ENCODE measurements around the gene FLT1.

Gene FLT1

DNA sequence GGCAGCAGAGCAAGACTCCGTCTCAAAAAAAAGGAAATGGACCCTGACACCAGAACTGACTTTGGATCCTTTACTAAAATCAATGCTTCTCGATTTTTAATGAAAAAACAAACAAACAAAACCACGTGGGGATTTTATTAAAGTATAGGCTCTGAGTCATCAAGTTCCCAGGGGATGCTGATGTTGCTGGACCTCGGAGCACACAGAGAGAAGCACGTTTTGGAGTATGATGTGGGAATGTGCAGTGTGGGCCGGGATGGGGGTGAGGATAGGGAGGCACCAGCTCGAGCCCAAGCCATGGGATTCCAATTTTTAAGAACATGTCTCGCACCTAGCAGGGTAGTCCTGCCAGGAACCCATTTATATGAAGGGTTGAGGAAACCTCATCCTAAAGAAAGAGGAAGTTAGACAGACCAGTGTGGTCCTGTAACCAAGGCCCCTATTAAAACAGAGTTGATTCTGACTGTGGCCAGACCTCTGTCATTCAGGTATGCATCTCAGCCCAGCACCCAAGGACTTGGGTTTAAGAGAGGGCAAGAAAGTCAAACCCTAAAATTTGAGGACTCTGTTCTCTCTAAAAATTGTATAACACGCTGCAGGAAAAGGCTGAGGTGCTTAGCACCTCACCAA, 6.4 kb downstream of the FLT1 start:
- no peak for DNase-seq (ENCODE audit: low spot score)

DNA sequence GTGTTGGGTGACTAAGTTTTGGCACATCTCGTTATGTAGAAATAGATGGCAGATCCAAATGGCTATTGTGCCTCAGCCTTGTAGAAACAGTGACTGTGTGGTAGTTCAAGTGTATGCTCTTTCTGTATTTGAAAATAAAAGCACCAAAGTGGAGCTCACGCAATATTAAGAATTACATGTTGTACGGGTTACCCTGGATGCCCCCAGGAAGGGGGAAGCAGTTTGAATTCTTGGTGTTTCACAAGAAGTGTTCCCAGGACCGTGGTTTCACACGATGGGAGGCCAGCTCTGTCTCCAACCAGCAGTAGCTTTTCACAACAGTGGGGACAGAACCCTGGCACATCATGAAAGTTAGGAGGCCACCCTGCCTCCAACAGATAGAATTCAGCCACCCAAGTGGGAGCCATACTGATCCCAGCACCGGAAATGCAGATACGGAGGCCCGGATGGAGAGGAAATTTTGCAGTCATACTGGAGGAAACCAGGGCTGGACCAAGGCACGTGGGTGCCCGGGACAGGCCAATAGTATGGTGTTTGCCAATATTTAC, 8.9 kb downstream of the FLT1 start:
- no peak for DNase-seq (ENCODE audit: low spot score)

DNA sequence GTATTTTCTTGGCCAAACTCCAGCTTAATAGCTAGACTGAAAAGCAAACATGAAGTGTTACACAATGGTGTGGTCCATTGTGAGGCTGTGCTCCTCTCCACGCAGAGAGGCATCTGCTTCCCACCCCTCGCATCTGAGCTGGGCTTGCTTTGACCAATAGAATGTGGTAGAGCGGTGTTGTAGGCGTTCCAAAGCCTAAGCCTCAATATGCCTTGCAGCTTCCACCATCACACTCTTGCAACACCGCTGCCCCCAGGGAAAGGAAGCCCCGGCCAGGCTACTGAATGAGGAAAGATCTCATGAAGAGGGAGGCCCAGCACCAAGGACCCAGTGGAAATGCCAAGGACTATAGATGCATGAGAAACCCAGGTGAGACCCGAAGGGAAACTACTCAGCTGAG, 9.4 kb downstream of the FLT1 start:
- DNase-seq (ENCODE audit: low spot score) = no peak

DNA sequence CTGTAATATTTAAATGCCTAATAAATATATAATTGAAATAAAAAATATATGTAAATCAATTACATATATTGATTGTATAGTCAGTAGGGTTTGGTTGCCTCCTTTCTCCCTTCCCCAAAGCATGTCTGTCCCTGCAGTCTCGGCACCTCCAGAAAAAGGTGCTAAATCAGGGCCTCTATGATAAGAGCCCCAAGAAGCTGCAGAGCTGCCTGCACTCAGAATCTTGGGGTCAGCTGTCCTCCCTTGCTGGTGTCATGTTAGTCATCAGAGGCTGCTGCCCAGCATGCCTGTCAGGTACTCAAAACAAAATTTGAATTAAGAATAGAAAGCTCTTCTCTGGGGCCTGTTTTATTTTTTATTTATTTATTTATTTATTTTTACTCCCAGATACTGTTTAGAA, 9.8 kb downstream of the FLT1 start:
- no peak for DNase-seq (ENCODE audit: low spot score)

DNA sequence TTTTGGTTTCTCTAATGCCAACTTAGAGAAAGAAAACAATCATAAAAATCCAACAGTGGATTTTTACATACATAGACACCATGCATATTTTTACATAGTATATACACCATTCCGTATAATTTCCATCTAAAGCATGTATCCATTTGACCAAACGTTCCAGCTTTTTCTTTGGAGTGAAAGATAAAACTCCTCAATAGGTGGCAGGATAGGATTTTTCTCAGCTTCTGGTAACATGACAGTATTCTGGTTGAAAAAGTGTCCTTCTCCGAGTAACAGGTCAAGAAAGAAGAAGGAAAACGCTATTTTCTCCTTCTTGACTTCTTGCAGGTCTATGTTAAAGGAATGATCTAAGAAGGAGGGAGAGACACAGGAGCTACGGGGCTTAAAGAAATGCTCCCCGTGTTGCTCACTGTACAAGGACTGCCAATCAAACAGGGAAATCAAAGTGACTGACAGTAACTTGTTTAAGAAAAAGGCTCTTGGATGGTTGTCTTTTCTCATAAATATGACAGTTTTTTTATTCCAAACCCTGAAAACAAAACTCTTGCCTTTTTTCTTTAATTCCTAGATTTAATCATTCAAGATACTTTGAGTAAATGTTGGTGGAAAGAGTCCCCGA, 11.5 kb downstream of the FLT1 start:
- DNase-seq (ENCODE audit: low spot score) = no peak

DNA sequence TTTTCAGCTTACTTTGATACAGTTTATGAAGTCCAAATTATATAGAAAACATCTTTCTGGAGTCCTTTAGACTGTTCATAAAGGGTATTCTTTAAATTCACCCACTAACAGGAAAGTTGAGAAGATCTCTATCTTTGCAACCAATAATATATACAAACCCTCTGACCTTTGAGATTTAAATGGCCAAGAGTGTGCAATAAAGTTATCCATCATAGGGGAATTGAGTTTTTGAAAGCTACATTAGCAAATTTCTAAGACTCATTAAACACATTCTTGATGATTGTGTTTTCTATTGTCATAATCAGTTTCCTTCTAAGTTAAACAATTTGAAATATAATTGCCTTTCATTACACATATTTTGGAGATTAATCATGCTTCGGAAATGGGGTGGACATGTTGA, 15.9 kb downstream of the FLT1 start:
- DNase-seq (ENCODE audit: low spot score) = no peak

DNA sequence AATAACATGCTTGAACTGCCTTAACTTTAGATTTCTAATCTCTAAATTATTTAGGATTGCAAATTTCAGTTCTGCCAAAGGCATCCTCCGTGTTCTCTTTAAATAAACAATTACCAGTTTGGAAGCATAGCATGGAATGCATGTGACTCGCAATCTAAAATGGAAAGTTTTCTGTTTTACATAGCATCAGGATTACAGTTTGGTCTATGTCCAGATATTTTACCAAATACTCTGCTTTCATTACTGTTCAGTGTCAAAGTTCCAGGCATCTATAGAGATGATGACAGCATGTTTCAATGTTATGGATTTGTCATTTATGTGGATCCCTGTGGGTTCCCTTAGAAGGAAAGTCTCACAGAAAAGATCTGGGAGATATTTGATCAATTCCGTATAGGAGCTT, 16.8 kb downstream of the FLT1 start:
- no peak for DNase-seq (ENCODE audit: low spot score)

DNA sequence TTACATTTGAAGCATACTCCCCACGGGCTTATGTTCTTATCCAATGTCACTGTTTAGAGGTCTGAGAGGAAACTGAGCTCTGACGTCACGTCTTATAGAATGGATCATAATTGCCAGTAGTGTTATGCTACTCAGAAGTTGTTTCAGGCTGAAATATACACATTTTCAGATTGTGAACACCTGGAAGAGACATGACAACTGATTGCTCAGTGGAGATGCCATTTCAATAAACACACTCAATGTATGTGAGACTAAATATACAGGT, 17.3 kb downstream of the FLT1 start:
- DNase-seq (ENCODE audit: low spot score) = no peak

DNA sequence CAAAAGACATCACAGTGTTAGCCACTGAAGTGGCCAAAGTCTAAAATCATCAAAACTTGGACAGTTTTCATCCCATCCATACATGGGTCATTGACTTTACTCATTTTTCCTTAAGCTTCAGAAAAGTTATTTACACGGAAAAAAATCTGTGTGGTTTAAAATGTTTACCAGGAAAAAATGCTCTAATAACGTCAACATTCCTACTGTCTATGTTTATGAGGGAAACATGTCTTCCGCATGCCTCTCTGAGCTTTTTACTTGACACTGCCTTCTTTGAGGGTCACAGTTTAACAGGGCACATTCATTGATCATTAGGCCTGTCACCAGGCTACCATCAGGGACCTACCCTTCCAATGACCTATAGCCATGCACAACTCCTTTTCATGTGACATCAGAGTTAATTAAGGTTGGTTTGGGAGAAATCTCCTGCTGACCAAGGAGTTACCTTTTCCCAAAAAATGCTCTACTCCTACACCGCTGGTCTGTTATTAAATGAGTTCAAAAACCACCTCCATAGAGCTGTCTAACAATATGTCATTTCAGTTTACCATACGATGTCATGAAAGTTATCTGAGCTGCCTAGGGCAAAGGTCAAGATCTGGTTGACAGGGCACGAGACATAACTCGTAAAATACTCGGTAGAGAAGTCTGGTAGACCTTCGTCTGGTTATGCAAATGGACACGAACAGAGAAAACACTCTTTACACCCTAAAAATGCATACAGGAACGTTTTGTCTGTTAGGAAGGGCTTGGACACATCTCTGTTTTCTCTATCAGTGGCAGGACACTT, 17.8 kb downstream of the FLT1 start:
- no peak for DNase-seq (ENCODE audit: low spot score)

DNA sequence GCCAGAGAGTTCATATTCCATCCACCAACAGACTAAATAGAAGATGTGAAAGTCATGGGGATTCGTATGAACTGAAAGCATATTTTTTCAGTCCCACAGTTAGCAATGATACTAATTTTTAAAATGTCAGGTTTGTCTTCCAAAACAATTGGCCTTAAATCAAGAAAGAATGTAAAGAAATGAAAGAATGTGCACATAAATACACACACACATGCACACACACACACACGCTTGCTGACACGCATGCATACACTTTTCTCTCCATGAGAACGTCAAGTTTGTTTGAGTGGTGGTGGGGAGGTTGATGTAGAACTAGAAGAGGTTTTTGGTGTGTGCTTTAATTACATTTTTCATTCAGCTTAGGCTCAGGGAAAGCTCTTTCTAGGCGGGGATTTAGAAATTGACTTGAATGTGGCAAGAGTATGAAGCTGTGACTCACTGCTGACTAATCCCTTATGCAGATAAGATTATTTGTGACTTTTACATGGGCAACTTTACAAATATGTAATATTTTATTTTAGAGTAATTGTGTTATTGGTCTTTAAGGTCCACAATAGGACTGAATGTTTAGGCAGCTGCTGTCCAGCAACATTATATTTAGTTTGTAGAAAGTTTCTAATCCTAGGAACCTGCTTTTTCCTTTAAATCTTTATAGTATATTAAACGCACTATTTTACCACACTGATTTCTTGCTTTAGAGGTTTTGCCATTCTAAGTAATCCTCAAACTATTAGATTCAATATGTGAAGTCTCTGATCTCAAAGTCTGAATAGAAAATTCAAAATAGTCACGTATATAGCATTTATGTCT, 18.8 kb downstream of the FLT1 start:
- no peak for DNase-seq (ENCODE audit: low spot score)

DNA sequence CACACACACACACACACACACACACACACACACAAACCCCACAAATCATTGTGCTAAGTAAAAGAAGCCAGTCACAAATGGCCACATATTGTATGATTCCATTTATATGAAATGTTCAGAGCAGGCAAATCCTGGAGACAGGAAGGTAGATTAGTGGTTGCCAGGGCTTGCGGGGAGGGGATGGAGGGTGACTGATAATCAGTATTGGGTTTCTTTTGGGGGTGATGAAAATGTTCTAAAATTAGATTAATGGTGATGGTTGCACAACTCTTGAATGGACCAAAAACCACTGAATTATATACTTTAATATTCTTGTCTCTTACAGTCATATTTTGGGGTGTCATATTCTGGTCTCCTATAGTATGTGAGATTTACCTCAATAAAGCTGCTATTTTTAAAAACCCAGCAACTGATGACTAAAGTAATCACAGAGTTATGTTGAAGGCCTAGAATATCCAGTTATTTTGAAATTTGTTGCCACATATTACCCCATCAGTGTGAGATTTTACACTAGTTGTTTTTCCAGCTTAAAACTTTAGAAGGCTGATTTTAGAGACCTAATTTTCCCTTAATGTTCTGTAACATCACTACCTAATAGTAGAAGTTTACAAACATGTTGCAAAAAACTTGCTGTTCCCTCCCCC, 20.3 kb downstream of the FLT1 start:
- DNase-seq (ENCODE audit: low spot score) = no peak

DNA sequence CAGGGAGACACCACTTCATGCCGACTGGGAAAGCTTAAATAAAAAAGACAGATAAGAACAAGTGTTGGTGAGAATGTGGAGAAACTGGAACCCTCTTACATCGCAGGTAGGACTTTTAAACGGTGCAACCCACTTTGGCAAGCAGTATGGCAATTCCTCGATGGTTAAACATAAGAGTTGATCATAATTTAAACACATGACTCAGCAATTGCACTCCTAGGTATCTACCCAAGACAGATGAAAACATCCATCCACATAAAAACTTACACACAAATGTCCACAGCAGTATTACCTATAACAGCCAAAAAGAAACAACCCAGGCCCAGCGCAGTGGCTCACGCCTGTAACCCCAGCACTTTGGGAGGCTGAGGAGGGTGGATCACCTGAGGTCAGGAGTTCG, 21.9 kb downstream of the FLT1 start:
- DNase-seq (ENCODE audit: low spot score) = no peak

DNA sequence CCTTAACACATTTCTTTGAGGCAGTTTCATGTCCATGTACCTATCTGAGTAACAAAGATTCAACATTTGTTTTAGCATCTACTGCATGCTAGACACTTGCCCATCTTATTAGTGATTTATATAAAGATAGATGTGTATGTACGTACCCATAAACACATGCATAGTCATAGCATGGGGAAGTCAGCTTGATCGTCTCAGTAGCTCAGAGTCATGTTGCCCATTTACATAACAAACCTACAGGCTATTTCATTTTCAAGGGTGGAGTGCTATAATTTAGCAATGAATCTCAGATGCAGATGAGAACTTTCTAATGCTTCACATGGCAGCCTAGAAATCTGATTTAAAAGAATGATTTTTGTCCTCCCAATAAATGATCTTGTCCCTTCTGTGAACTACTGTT, 23.5 kb downstream of the FLT1 start:
- DNase-seq (ENCODE audit: low spot score) = no peak

DNA sequence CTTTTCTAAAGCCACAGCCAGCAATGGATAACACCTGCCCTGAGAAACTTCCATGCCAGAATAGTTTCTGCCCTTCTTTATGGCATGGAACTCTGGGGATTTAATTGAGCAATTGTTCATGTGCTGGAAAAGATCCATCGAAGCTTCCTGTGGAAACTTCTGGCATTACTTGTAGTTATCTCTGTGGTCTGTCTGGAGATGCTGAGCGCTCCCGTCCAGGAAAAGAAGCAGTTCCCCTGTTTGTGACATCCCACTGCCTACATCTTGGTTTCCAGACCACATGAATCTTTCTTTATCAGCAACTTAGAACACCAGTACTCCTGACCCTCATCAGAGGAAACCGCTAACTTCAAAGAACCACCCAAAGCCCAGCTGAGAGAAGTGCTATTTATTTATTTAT, 24.6 kb downstream of the FLT1 start:
- no peak for DNase-seq (ENCODE audit: low spot score)

DNA sequence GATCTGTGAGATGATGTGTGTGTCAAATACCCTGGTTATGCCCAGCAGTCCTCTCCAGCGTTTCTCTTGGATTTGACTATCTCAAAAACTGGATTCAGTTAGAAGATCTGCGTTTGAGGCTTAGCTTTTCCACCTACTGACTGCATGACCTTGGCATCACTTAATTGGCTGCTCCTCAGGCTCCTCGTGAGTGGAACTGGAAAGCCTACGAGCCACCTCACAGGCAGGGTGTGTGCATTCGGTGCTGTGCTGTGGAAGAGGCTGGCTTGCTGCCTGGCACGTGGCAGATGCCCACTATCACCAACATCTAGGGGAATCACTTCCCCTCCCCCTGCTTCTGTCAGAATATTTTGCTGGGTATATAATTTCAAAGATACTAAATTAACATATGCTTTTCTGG, 25.6 kb downstream of the FLT1 start:
- DNase-seq (ENCODE audit: low spot score) = no peak

DNA sequence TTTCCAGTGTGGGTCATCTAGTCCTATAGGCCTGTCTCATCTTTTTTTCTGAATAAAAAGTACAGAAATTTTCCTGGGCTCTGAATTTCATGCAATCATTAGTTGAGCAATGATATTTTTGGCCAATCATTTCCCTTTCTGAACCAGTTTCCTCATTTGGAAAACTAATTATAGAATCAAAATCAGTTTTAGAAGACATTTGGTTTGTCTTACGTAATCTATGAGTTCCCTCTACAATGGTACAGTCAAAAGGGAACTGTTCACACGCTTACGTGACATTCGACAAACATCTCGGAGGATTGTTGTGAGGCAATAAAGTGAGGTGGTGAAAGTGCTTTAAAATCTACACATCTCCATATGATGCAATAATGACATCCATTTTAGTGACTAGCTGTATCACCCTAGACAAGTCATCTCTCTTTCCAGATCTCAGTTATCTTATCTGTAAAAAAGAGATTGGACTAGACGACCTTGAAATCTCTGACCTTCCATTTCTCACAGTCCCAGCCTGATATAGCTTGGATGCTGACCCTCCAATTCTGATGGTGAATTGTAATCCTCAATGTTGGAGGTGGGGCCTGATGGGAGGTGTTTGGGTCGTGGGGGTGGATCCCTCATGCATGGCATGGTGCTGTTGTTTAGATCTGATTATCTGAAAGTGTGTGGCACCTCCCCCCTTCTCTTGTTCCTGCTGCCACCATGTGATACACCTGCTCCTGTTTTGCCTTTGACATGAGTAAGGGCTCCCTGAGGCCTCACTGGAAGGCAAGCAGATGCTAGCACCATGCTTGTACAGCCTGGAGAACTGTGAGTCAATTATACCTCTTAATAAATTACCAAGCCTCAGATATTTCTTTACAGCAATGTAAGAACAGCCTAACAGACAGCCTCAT, 26.7 kb downstream of the FLT1 start:
- no peak for DNase-seq (ENCODE audit: low spot score)

DNA sequence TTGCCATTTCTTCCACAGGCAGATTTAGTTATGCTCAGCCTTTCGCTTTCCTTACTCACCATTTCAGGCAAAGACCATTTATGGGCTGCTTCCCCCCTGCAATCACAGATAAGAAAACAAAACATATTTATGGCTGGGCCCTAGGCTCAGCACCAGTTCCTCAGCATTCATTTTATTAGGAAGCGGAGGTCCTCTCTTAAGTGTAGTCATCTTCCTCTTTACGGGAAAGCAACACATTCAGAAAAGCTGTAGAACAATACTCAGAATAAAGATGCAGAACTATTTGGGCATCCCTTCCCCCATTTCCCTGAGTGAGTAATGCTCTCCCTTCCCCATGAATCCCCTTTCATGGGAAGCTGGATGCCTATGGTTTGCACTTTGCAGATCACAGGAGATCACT, 27.9 kb downstream of the FLT1 start:
- DNase-seq (ENCODE audit: low spot score) = no peak

DNA sequence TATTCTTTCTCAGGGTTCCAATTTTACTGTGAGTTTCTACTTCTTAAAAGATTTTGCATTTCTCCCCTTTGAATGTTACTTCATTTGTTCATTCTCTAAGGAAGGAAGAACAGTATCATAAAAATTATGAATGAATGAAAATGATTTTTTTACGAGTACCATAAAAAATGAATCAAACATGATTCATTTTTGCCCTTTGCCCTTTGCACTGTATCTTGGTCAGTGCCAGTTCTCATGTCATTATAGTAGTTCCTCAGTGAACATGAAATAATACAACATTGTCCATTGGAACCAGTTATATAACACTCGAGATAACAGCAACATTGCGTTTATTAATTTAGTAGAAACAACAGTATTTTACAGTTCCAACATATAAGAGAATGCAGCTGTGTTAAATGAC, 28.8 kb downstream of the FLT1 start:
- DNase-seq (ENCODE audit: low spot score) = no peak

DNA sequence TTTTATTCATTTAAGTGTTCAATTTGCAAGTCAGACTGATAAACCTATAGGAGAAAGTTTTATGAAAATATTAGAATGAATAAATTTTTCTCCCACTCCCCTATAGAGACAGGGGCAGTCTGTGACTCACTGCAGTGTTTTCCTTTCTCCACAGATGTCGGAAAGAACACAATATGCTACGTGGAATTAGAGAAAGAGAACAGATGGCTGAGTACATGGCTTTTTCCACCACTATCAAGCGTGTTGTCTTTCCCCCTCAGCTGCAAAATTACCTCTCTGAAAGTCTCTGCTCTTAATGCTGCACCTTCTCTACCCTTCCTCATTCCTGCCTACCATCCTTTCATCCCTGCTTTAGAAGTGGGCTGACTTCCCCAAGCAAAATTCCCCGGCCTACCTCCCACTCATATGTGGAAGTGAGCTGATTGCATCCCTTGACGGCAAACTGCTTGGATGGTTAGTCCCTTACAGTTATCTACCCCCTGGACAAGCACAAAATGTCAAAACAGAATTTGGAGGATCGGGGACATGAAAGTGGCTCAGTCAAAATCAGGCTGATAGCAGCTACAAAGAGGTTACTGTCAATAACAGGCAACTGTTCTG, 30.0 kb downstream of the FLT1 start:
- DNase-seq (ENCODE audit: low spot score) = no peak

DNA sequence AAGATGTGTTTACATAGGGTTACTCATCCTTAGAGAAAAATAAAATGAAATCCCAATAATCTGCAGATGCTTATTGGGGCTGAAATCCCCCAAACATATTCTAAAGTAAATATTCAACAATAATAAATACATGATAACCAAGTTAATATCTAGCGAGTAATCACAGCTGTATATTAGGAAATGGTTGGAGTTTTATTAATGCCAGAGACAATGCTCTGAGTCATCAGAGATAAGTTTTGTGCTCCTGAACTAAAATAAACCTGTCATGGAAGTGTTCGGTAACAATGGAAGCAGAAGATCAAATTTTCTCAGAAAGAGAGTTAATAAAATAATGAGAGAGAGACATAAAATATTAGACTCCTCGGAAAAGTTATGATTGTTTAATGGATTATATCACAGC, 31.4 kb downstream of the FLT1 start:
- DNase-seq (ENCODE audit: low spot score) = no peak

DNA sequence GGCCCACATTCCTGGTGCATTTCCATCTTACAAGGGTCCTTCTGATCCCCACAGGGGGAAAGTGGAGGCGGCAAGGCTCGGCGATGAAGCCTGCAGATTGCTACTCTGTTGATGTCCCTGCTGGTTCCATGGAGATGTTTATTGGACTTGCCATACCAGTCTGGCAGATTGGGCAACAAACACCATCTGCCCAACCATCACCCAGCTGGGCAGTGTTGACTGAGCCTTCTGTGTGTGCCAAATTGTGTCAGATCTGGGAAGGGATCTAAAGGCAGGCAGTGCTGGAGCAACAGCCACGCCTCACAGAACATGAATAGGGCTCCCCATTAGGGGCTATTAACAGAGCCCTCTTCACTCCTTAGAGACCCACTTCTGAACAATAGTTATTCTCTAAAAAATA, 35.0 kb downstream of the FLT1 start:
- DNase-seq (ENCODE audit: low spot score) = no peak
